Calu3 (cell line): ENCODE measurements around the gene GOLGA6L10. TPM values are rescaled to one million over a fixed set of nuclear protein-coding genes. Genes with fewer than 3 reads are reported as not detected.

Source experiments
- BruUV-seq: library from RNA; stranded (reverse); fragments of 400-500 nt; replicated peaks from 2 replicates; lab custom pipeline; 2021; lab: Mats Ljungman, UMichigan
- CTCF ChIA-PET: fragments of 300-600 bp; sonication (Branson Sonifier 250); formaldehyde crosslinking; loops from one replicate; lab custom pipeline; 2022; ENCODE audit warnings: antibody characterized with exemption; lab: Charles Lee
- DNase-seq: peaks from one replicate; pipeline ENCODE4 v3.0.0; 2022
- H3K27ac Mint-ChIP-seq: one replicate; pipeline ENCODE4 v1.8.0; 2022; ENCODE audit warnings: mixed read lengths; ENCODE audit not compliant: unreplicated experiment
- H3K27me3 Mint-ChIP-seq: one replicate; pipeline ENCODE4 v1.8.0; 2022; ENCODE audit warnings: mixed read lengths; ENCODE audit not compliant: unreplicated experiment
- H3K36me3 Mint-ChIP-seq: one replicate; pipeline ENCODE4 v1.8.0; 2022; ENCODE audit warnings: mild to moderate bottlenecking, moderate library complexity, mixed read lengths; ENCODE audit not compliant: insufficient read depth, unreplicated experiment
- H3K4me1 Mint-ChIP-seq: one replicate; pipeline ENCODE4 v1.8.0; 2022; ENCODE audit warnings: mild to moderate bottlenecking, low read depth, mixed read lengths; ENCODE audit not compliant: unreplicated experiment
- H3K4me3 Mint-ChIP-seq: one replicate; pipeline ENCODE4 v1.8.0; 2022; ENCODE audit warnings: mild to moderate bottlenecking, low read depth, moderate library complexity, mixed read lengths; ENCODE audit not compliant: unreplicated experiment
- H3K9me3 Mint-ChIP-seq: one replicate; pipeline ENCODE4 v1.8.0; 2022; ENCODE audit warnings: low read depth, mixed read lengths; ENCODE audit not compliant: unreplicated experiment
- intact Hi-C: fragments of 100-400 bp; cut with micrococcal nuclease; formaldehyde crosslinking; loops from one replicate; pipeline ENCODE4 v1.10.0; 2022; ENCODE audit not compliant: unreplicated experiment
- total RNA-seq: library from RNA; stranded (reverse); gene quantifications from 2 replicates; pipeline ENCODE4 v1.2.3, GENCODE V29; 2022
- TF ChIP-seq, protein P1 (sequence below): fragments of 200-600 bp; IDR thresholded peaks from one replicate; pipeline ENCODE4 v1.8.0; 2022; ENCODE audit warnings: antibody characterized with exemption; ENCODE audit not compliant: unreplicated experiment

Gene GOLGA6L10
- total RNA-seq, 1 experiment from 2014 or later, result 1.4 TPM

DNA sequence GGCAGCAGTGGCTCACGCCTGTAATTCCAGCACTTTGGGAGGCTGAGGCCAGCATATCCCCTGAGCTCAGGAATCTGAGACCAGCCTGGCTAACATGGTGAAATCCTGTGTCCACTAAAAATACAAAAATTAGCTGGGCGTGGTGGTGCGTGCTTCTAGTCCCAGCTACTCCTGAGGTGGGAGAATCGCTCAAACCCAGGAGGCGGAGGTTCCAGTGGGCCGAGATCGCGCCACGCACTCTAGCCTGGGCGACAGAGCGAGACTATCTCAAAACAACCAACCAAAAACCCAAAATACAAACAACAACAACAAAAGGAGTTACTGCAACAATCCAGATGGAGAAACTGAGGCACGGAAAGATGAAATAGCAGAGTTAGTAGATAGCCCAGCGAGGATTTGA is 51.2 kb downstream of the GOLGA6L10 start:
- Mint-ChIP-seq H3K4me3 (no peak overlapping the region), H3K4me1 (no peaks in the 10 kb centered on the region), H3K27me3 (peaks cover 17% of the 10 kb centered on the region), H3K36me3 (no peaks in the 10 kb centered on the region), H3K27ac (no peak overlapping the region), H3K9me3 (no peaks in the 10 kb centered on the region)
- intact Hi-C loops, result no loop called here
- TF ChIP-seq, protein P1, sequence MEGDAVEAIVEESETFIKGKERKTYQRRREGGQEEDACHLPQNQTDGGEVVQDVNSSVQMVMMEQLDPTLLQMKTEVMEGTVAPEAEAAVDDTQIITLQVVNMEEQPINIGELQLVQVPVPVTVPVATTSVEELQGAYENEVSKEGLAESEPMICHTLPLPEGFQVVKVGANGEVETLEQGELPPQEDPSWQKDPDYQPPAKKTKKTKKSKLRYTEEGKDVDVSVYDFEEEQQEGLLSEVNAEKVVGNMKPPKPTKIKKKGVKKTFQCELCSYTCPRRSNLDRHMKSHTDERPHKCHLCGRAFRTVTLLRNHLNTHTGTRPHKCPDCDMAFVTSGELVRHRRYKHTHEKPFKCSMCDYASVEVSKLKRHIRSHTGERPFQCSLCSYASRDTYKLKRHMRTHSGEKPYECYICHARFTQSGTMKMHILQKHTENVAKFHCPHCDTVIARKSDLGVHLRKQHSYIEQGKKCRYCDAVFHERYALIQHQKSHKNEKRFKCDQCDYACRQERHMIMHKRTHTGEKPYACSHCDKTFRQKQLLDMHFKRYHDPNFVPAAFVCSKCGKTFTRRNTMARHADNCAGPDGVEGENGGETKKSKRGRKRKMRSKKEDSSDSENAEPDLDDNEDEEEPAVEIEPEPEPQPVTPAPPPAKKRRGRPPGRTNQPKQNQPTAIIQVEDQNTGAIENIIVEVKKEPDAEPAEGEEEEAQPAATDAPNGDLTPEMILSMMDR, result no peak
- BruUV-seq, result no TSS peak
- DNase-seq, result no peak
- CTCF ChIA-PET, result no interaction called here

DNA sequence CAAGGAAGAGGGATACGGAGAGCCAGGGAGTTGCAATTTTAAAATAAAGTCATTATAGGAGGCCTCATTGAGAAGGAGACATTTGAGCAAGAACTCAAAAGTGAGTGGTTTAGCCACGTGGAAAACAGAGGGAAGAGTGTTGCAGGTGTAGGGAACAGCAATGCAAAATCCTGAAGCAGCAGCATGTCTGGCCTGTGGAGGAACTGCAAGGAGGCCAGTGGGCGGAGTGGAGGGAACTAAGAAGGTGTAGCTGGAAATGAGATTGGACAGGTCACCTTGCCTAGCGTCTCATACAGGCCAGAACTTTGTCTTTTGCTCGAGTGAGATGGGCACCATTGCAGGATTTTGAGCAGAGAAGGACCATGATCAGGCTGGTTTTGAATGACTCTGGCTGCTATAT is 51.7 kb downstream of the GOLGA6L10 start:
- Mint-ChIP-seq H3K4me1 (no peaks in the 10 kb centered on the region), H3K9me3 (no peaks in the 10 kb centered on the region), H3K36me3 (no peaks in the 10 kb centered on the region), H3K4me3 (no peak overlapping the region), H3K27me3 (peaks cover 17% of the 10 kb centered on the region), H3K27ac (no peak overlapping the region)
- BruUV-seq, result no TSS peak
- CTCF ChIA-PET, result no interaction called here
- DNase-seq, result no peak
- TF ChIP-seq, protein P1, result no peak
- intact Hi-C loops, result no loop called here

- TF ChIP-seq, protein P1, result no peak
- Mint-ChIP-seq H3K27me3 (peaks cover 37% of the 10 kb centered on the region), H3K4me3 (no peak overlapping the region), H3K4me1 (no peaks in the 10 kb centered on the region), H3K36me3 (no peaks in the 10 kb centered on the region), H3K27ac (no peak overlapping the region), H3K9me3 (no peaks in the 10 kb centered on the region)
- intact Hi-C loops, result no loop called here
- CTCF ChIA-PET, result no interaction called here
- no peak for DNase-seq
- BruUV-seq, result no TSS peak
Measured at GRCh38 chr15:82294061-82294690, 55.1 kb downstream of the GOLGA6L10 start.

DNA sequence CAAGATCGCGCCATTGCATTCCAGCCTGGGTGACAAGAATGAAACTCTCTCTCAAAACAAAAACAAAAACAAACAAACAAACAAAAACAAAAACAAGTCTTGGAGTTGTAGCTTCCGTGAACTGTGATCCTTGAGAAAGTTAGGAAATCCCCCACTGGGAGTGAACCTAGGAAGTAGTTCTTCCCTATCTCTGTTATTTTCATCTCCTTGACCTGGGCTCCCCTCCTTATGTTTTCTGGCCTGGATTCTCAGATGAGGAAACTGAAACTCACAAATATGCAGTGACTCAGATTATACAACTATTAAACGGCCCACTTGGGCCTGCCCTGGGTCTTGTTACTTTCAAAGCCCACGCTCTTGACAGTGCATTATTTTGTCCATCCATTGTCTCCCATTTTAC is 57.0 kb downstream of the GOLGA6L10 start:
- Mint-ChIP-seq H3K4me3 (no peak overlapping the region), H3K9me3 (no peaks in the 10 kb centered on the region), H3K4me1 (no peaks in the 10 kb centered on the region), H3K27ac (no peak overlapping the region), H3K27me3 (peaks cover 56% of the 10 kb centered on the region), H3K36me3 (no peaks in the 10 kb centered on the region)
- DNase-seq, result no peak
- TF ChIP-seq, protein P1, result no peak
- CTCF ChIA-PET, result no interaction called here
- BruUV-seq, result no TSS peak
- intact Hi-C loops, result no loop called here

Other genes starting within 250 kb of the GOLGA6L10 start
- gene EFL1, start 86.7 kb downstream of the GOLGA6L10 start, total RNA-seq, result 29.1 and 31.9 TPM in 2 replicates
- 1.9 and 5.3 TPM in 2 replicates for gene SAXO2, start 86.7 kb downstream of the GOLGA6L10 start, total RNA-seq
- 5.8 and 6.9 TPM in 2 replicates for gene GOLGA6L9, start 80.3 kb upstream of the GOLGA6L10 start, total RNA-seq
- 1,584 and 1,695 TPM in 2 replicates for gene RPS17, start 191.0 kb upstream of the GOLGA6L10 start, total RNA-seq